Skeletal muscle tissue (tissue), 4 donors: ENCODE results near the gene PRSS3. TPM values are rescaled to one million over a fixed set of nuclear protein-coding genes. Genes with fewer than 3 reads are reported as not detected.
"Not testable (repeated sequence)": the region's sequence is repeated elsewhere in the genome, so short reads cannot be mapped to it uniquely, and the experiment has no call there.

Source experiments
- H3K27ac ChIP-seq: one replicate; pipeline ENCODE4 v1.7.0; 2013; ENCODE audit warnings: mild to moderate bottlenecking, low read depth, low read length, inconsistent platforms
- H3K27me3 ChIP-seq, 3 donors: one replicate each; pipeline ENCODE4 v1.7.0; 2013; ENCODE audit warnings: low read length in 3 of 3; ENCODE audit not compliant: control insufficient read depth in 3 of 3, insufficient read depth in 3 of 3
- H3K36me3 ChIP-seq, 3 donors: one replicate each; pipeline ENCODE4 v1.7.0; 2013; ENCODE audit warnings: low read length in 3 of 3; ENCODE audit not compliant: control insufficient read depth in 3 of 3, insufficient read depth in 3 of 3
- H3K4me1 ChIP-seq, 3 donors: one replicate each; pipeline ENCODE4 v1.7.0; 2013; ENCODE audit warnings: low read length in 3 of 3, mild to moderate bottlenecking in 3 of 3; ENCODE audit not compliant: control insufficient read depth in 3 of 3, insufficient read depth in 3 of 3
- H3K4me3 ChIP-seq, 3 donors: one replicate each; pipeline ENCODE4 v1.7.0; 2013; ENCODE audit warnings: low read length in 3 of 3
- H3K9ac ChIP-seq, 3 donors: one replicate each; pipeline ENCODE4 v1.7.0; 2013; ENCODE audit warnings: low read length in 3 of 3, mild to moderate bottlenecking in 3 of 3, moderate library complexity in 2 of 3, low read depth in 1 of 3
- H3K9me3 ChIP-seq, 3 donors: one replicate each; pipeline ENCODE4 v1.7.0; 2013; ENCODE audit warnings: low read length in 3 of 3; ENCODE audit not compliant: control insufficient read depth in 3 of 3
- total RNA-seq: library from RNA; depleted of rRNA; stranded (reverse); fragments of >200 nt; gene quantifications from one replicate; pipeline ENCODE4 v1.2.3, GENCODE V29; 2014
- donor health status: Osteomylitis.

PRSS3 gene
- total RNA-seq, 1 donor from 2014 or later = 0.52 TPM

- Histone ChIP-seq H3K9me3 (no peaks in the 10 kb centered on the region), H3K27me3 (no peaks in the 10 kb centered on the region), H3K36me3 (no peaks in the 10 kb centered on the region), H3K27ac (no peak overlapping the region), H3K4me3 (no peak overlapping the region), H3K4me1 (no peaks in the 10 kb centered on the region), H3K9ac (no peak overlapping the region)
Measured at GRCh38 chr9:33799928-33800704, 4.8 kb downstream of the PRSS3 start.

- H3K27me3 ChIP-seq = no peaks in the 10 kb centered on the region
- H3K27ac ChIP-seq = no peak overlapping the region
- no peak overlapping the region for H3K9ac ChIP-seq
- no peaks in the 10 kb centered on the region for H3K4me1 ChIP-seq
- no peaks in the 10 kb centered on the region for H3K36me3 ChIP-seq
- no peak overlapping the region for H3K4me3 ChIP-seq
- no peaks in the 10 kb centered on the region for H3K9me3 ChIP-seq
Measured at GRCh38 chr9:33800886-33801285, 5.5 kb downstream of the PRSS3 start.

DNA sequence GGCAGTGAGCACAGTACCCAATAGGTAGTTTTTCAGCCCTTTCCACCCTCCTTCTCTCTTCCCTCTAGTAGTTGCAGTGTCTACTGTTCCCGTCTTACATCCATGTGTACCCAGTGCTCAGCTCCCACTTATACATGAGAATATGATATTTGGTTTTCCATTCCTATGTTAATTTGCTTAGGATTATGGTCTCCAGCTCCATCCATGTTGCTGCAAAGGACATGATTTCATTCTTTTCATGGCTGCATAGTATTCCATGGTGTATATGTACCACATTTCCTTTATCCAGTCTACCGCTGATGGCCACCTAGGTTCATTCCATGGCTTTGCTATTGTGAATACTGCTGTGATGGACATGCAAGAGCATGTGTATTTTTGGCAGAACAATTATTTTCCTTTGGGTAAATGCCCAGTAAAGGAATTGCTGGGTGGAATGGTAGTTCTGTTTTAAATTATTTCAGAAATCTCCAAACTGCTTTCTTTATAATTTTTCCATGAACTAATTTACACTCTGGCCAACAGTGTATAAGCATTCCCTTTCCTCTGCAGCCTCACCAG lies 6.7 kb downstream of the PRSS3 start:
- not testable (repeated sequence) for H3K27ac ChIP-seq, H3K4me1 ChIP-seq

DNA sequence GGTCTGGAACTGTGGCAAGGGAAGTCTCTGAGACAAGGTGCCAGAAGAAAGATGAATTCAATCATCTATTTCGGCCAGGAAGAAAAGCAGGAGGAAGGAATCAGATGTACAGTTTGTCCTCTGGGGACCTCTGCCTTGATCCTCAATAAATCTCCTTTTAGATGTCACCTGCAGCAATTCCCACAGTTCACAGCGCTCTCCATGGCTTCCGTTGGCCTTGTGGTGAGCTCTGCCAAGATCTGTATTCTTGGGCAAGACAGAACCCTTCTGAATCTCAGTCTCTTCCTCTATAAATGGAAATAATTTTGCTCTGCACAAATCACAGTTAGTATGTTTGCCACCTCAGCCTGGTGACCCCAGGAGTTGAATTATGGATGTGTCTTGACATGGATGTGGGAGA lies 8.8 kb downstream of the PRSS3 start:
- H3K27ac ChIP-seq, H3K36me3 ChIP-seq, H3K4me1 ChIP-seq, H3K9ac ChIP-seq, H3K4me3 ChIP-seq, H3K9me3 ChIP-seq, H3K27me3 ChIP-seq: not testable (repeated sequence)

More for the DNA sequence above, 6.7 kb downstream of the PRSS3 start:
- H3K9me3 ChIP-seq, H3K27me3 ChIP-seq, H3K4me3 ChIP-seq, H3K36me3 ChIP-seq, H3K9ac ChIP-seq: not testable (repeated sequence)

GRCh38 chr9:33807156-33807555 lies 11.8 kb downstream of the PRSS3 start:
- H3K4me3 ChIP-seq, H3K9me3 ChIP-seq, H3K27me3 ChIP-seq, H3K4me1 ChIP-seq, H3K27ac ChIP-seq, H3K9ac ChIP-seq, H3K36me3 ChIP-seq: not testable (repeated sequence)

- H3K36me3 ChIP-seq, H3K27me3 ChIP-seq, H3K4me1 ChIP-seq, H3K9ac ChIP-seq, H3K27ac ChIP-seq, H3K4me3 ChIP-seq, H3K9me3 ChIP-seq: not testable (repeated sequence)
Measured at GRCh38 chr9:33808979-33809322, 13.6 kb downstream of the PRSS3 start.

DNA sequence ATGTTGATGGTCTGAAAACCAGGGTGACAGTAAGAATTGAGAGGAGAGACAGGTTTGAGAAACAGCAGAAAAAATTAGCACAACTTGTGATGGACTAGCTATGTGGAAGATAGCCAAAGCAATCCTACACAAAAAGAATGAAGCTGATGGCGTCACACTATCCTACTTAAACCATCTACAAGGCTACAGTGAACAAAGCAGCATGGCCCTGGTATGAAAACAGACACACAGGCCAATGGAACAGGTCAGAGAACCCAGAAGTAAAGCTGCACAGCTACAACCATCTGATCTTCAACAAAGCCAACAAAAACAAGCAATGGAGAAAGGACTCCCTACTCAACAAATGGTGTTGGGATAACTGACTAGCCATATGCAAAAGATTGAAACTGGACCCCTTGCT lies 14.1 kb downstream of the PRSS3 start:
- H3K36me3 ChIP-seq = no peaks in the 10 kb centered on the region
- peaks cover 8 to 12% (median 8%) of the 10 kb centered on the region in 3 donors for H3K4me1 ChIP-seq
- no peaks in the 10 kb centered on the region for H3K27me3 ChIP-seq
- H3K9ac ChIP-seq = no peak overlapping the region
- H3K4me3 ChIP-seq = no peak overlapping the region
- H3K27ac ChIP-seq = no peak overlapping the region
- no peaks in the 10 kb centered on the region for H3K9me3 ChIP-seq

- H3K9me3 ChIP-seq = no peaks in the 10 kb centered on the region
- no peak overlapping the region for H3K9ac ChIP-seq
- H3K36me3 ChIP-seq = no peaks in the 10 kb centered on the region
- no peak overlapping the region for H3K4me3 ChIP-seq
- H3K27ac ChIP-seq = peak overlapping the region; percentile 98
- no peaks in the 10 kb centered on the region for H3K27me3 ChIP-seq
- H3K4me1 ChIP-seq = peaks cover 16 to 30% (median 24%) of the 10 kb centered on the region in 3 donors
Measured at GRCh38 chr9:33813712-33814641, 18.6 kb downstream of the PRSS3 start.

DNA sequence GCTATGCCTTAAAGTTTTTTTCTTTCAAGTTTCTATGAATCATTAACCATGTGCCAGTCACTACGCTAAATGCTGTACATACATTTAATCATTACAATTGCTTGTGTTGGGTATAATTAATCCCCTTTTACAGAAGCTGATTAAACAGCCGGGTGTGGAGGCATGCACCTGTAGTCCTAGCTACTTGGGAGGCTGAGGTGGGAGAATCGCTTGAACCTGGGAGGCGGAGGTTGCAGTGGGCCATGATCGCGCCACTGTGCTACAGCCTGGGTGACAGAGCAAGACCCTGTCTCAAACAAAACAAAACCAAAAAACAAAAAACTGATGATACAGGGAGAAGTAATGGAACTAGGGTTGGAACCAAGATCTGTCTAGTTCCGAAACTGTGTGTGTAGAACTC lies 20.4 kb downstream of the PRSS3 start:
- no peaks in the 10 kb centered on the region for H3K9me3 ChIP-seq
- H3K27me3 ChIP-seq = no peaks in the 10 kb centered on the region
- H3K27ac ChIP-seq = peak overlapping the region; percentile 98
- peak overlapping the region in 1 of 3 donors; percentile 89 for H3K9ac ChIP-seq
- H3K4me3 ChIP-seq = peak overlapping the region in 1 of 3 donors; percentile 73
- no peaks in the 10 kb centered on the region for H3K36me3 ChIP-seq
- peaks cover 26 to 43% (median 39%) of the 10 kb centered on the region in 3 donors for H3K4me1 ChIP-seq
